Ovary (tissue), 9 donors: ENCODE data around the gene ZBTB24. TPM values are rescaled to one million over a fixed set of nuclear protein-coding genes. Genes with fewer than 3 reads are reported as not detected.
"Not testable (repeated sequence)": the region's sequence is repeated elsewhere in the genome, so short reads cannot be mapped to it uniquely, and the experiment has no call there.

ENCODE experiments used
- DNase-seq, 5 donors: peaks; one replicate each; pipeline ENCODE4 v3.0.0-alpha.2; 2019 to 2020
- H3K27ac ChIP-seq, 2 donors: fragments of 200-600 bp; one replicate each; pipeline versions ENCODE4 v1.5.1 to v1.8.0; 2019 to 2022
- H3K27me3 ChIP-seq: fragments of 200-600 bp; one replicate; pipeline ENCODE4 v1.8.0; 2022
- H3K36me3 ChIP-seq: fragments of 200-600 bp; sonication (generic); one replicate; pipeline ENCODE4 v1.5.1; 2019
- H3K4me1 ChIP-seq: one replicate; pipeline ENCODE4 v1.8.1; 2013; ENCODE audit warnings: mild to moderate bottlenecking, moderate library complexity; ENCODE audit not compliant: insufficient read depth
- H3K4me3 ChIP-seq: fragments of 200-600 bp; sonication (generic); one replicate; pipeline ENCODE4 v1.5.1; 2017
- H3K9me3 ChIP-seq, 2 donors: fragments of 200-600 bp in 1 of 2; sonication (generic) in 1 of 2; one replicate each; pipeline versions ENCODE4 v1.5.1 to v1.8.1; 2013 to 2019; ENCODE audit warnings: mild to moderate bottlenecking in 1 of 2, moderate library complexity in 1 of 2
- CTCF ChIP-seq, 3 donors: fragments of 450-650 bp in 2 of 3; fragments of 200-600 bp in 1 of 3; IDR thresholded peaks; one replicate each; pipeline versions ENCODE4 v1.5.1 to v1.8.0; 2016 to 2022; ENCODE audit warnings: antibody characterized with exemption in 3 of 3, mild to moderate bottlenecking in 1 of 3
- EP300 ChIP-seq: sonication (generic); formaldehyde crosslinking; IDR thresholded peaks from one replicate; pipeline ENCODE4 v1.6.1; 2017; ENCODE audit warnings: antibody characterized with exemption
- POLR2A ChIP-seq: fragments of 450-650 bp; IDR thresholded peaks from one replicate; pipeline ENCODE4 v1.6.1; 2017; ENCODE audit warnings: antibody characterized with exemption, mild to moderate bottlenecking, moderate library complexity
- WGBS, 3 donors: extraction: QIAGEN DNeasy Blood & Tissue Kit in 1 of 3; methylation state at CpG; one replicate each; pipeline versions ENCODE4 v1.1.5 to v1.1.7; 2013 to 2017; 5-methylcytosine and 5-hydroxymethylcytosine counted together
- intact Hi-C, 4 donors: fragments of 100-400 bp; cut with DNase I; formaldehyde crosslinking; loops; one replicate each; pipeline versions ENCODE4 v1.11.0 to v1.15.1; 2022 to 2023
- polyA plus RNA-seq, 2 donors: library from polyadenylated mRNA; stranded (reverse); fragments of 200-250 nt in 1 of 2; fragments of 350-450 nt in 1 of 2; fragmentation: Illumina TruSeq in 1 of 2; extraction: RNeasy Lipid Tissue Mini Kit (QIAGEN cat#74804) in 1 of 2; gene quantifications; one replicate each; pipeline ENCODE4 v1.2.3, GENCODE V29; 2013 to 2014
- total RNA-seq, 7 donors: library from RNA; depleted of rRNA in 2 of 7; stranded (reverse); fragments of >200 nt in 2 of 7; fragmentation: NEBNext Ultra II Directional in 3 of 7; extraction: Animal tissue kit (Norgen Biotek cat#: 25700) in 3 of 7; gene quantifications; one replicate each; pipeline versions ENCODE4 v1.1.0 to v1.2.4, GENCODE V29; 2016 to 2023
- donor health status: DM: no; HTN: no; CAD: no; lungs with moderate emphysema.
- donor health status: DM: no; HTN: no; CAD: no.
- donor health status: Bipolar disorder and iron deficiency.
- donor health status: DM: yes; HTN: yes; CAD: no.
- donor health status: DM: no; HTN: no; CAD: no.
- donor health status: DM: yes; HTN: yes; CAD: no.

The ZBTB24 gene
- total and polyA plus RNA-seq, 9 donors, result 3.5 to 10.2 (median 6.2) TPM

- 58% methylated on average over 7 of the region's 7 CpGs for WGBS, 3 donors
- Histone ChIP-seq H3K27me3 (no peaks in the 10 kb centered on the region), H3K9me3 (no peaks in the 10 kb centered on the region), H3K27ac (no peak overlapping the region), H3K36me3 (no peaks in the 10 kb centered on the region), H3K4me3 (no peak overlapping the region), H3K4me1 (no peaks in the 10 kb centered on the region)
- intact Hi-C loops, result loop anchor here in 1 of 4 donors (10.0 kb wide), 1 partner anchor 528 kb away; no protein-coding TSS in a partner anchor
- no peak for TF ChIP-seq EP300
- TF ChIP-seq CTCF (IDR thresholded peaks at IDR 0.05), result peak in 1 of 3 donors; percentile 26
- peak in 1 of 5 donors; percentile 21 for DNase-seq
Measured at GRCh38 chr6:109526905-109527628, 44.0 kb upstream of the ZBTB24 start.

GRCh38 chr6:109524129-109524528, 41.1 kb upstream of the ZBTB24 start:
- intact Hi-C loops, result loop anchor here in 1 of 4 donors (10.0 kb wide), 1 partner anchor 531 kb away; no protein-coding TSS in a partner anchor
- H3K4me3 ChIP-seq, result no peak overlapping the region

GRCh38 chr6:109523478-109523877, 40.5 kb upstream of the ZBTB24 start:
- DNase-seq, result no peak
- Histone ChIP-seq H3K27me3 (no peaks in the 10 kb centered on the region), H3K4me3 (no peak overlapping the region), H3K9me3 (no peaks in the 10 kb centered on the region), H3K4me1 (no peaks in the 10 kb centered on the region), H3K27ac (no peak overlapping the region), H3K36me3 (no peaks in the 10 kb centered on the region)
- no peak for TF ChIP-seq EP300
- TF ChIP-seq CTCF (IDR thresholded peaks at IDR 0.05), result no peak
- TF ChIP-seq POLR2A, result no peak
- intact Hi-C loops, result loop anchor here in 1 of 4 donors (10.0 kb wide), 1 partner anchor 531 kb away; no protein-coding TSS in a partner anchor
- 83 to 96% (median 91%) methylated on average over 2 of the region's 2 CpGs for WGBS, 3 donors

More at GRCh38 chr6:109524129-109524528, 41.1 kb upstream of the ZBTB24 start:
- no peaks in the 10 kb centered on the region for H3K9me3 ChIP-seq
- TF ChIP-seq CTCF (IDR thresholded peaks at IDR 0.05) (no peak), POLR2A (no peak), EP300 (no peak)
- H3K36me3 ChIP-seq, result no peaks in the 10 kb centered on the region
- no peak overlapping the region for H3K27ac ChIP-seq
- no peaks in the 10 kb centered on the region for H3K4me1 ChIP-seq
- DNase-seq, result no peak
- no peaks in the 10 kb centered on the region for H3K27me3 ChIP-seq

GRCh38 chr6:109521080-109521479, 38.1 kb upstream of the ZBTB24 start:
- H3K4me3 ChIP-seq, result no peak overlapping the region
- no peaks in the 10 kb centered on the region for H3K36me3 ChIP-seq
- no peak for TF ChIP-seq POLR2A
- TF ChIP-seq EP300, result no peak
- TF ChIP-seq CTCF (IDR thresholded peaks at IDR 0.05), result no peak
- no peaks in the 10 kb centered on the region for H3K27me3 ChIP-seq
- no peak overlapping the region for H3K27ac ChIP-seq
- H3K9me3 ChIP-seq, result no peaks in the 10 kb centered on the region
- intact Hi-C loops, result loop anchor here in 1 of 4 donors (10.0 kb wide), 1 partner anchor 534 kb away; no protein-coding TSS in a partner anchor
- DNase-seq, result no peak
- WGBS, 3 donors, result 81 to 84% (median 83%) methylated on average over 3 of the region's 3 CpGs
- H3K4me1 ChIP-seq, result no peaks in the 10 kb centered on the region

GRCh38 chr6:109519647-109520046, 36.6 kb upstream of the ZBTB24 start:
- H3K27me3 ChIP-seq, H3K27ac ChIP-seq: not testable (repeated sequence)
- intact Hi-C loops, result loop anchor here in 1 of 4 donors (10.0 kb wide), 1 partner anchor 535 kb away; no protein-coding TSS in a partner anchor

More at GRCh38 chr6:109519647-109520046, 36.6 kb upstream of the ZBTB24 start:
- not testable (repeated sequence) for DNase-seq, H3K4me3 ChIP-seq, H3K9me3 ChIP-seq, H3K4me1 ChIP-seq, H3K36me3 ChIP-seq
